ENCODE results near the gene MTHFD2L. TPM values are rescaled to one million over a fixed set of nuclear protein-coding genes. Genes with fewer than 3 reads are reported as not detected.

MTHFD2L gene
- total and polyA plus RNA-seq, 2 donors from 2014 or later: 12.3 to 16.3 TPM

DNA sequence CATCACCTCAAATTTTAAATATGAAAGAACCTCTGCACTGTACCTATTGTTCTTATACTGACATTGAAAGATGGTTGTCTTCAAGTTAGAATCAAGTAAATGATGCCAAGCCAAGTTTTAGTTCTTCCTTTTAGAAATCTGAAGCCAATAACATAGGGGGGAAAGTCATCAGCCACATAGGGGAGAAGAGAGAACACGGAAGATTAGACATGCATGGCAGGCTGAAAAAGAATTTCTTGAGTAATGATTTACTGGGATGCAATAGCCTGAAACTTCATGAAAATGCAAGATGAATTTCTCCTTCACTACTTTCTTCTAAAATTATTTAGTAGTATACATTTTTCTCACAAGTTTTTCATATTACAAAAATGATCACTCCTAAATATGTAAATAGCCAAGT is 136.8 kb downstream of the MTHFD2L start:
- no peak for FAIRE-seq

GRCh38 chr4:74297539-74297938 is 139.6 kb downstream of the MTHFD2L start:
- Histone ChIP-seq H3K4me3 (ENCODE audit: low read length in 3 of 3) (no peak overlapping the region), H3K36me3 (ENCODE audit: control insufficient read depth in 2 of 3, insufficient read depth in 3 of 3, low read length in 3 of 3) (no peaks in the 10 kb centered on the region), H3K27ac (ENCODE audit: low read depth in 2 of 2, low read length in 2 of 2) (no peak overlapping the region), H3K9me3 (ENCODE audit: control insufficient read depth in 2 of 3, insufficient read depth in 1 of 3, low read length in 3 of 3) (no peaks in the 10 kb centered on the region), H3K9ac (ENCODE audit: low read length in 3 of 3) (no peak overlapping the region), H3K27me3 (ENCODE audit: control insufficient read depth, insufficient read depth, low read length) (no peaks in the 10 kb centered on the region), H3K4me1 (ENCODE audit: control insufficient read depth in 2 of 3, insufficient read depth in 2 of 3, low read depth in 1 of 3, low read length in 3 of 3) (no peaks in the 10 kb centered on the region)
- FAIRE-seq (no peak), DNase-seq (no peak)
- intact Hi-C loops (cut with DNase I): no loop called here
- TF ChIP-seq, protein P1, sequence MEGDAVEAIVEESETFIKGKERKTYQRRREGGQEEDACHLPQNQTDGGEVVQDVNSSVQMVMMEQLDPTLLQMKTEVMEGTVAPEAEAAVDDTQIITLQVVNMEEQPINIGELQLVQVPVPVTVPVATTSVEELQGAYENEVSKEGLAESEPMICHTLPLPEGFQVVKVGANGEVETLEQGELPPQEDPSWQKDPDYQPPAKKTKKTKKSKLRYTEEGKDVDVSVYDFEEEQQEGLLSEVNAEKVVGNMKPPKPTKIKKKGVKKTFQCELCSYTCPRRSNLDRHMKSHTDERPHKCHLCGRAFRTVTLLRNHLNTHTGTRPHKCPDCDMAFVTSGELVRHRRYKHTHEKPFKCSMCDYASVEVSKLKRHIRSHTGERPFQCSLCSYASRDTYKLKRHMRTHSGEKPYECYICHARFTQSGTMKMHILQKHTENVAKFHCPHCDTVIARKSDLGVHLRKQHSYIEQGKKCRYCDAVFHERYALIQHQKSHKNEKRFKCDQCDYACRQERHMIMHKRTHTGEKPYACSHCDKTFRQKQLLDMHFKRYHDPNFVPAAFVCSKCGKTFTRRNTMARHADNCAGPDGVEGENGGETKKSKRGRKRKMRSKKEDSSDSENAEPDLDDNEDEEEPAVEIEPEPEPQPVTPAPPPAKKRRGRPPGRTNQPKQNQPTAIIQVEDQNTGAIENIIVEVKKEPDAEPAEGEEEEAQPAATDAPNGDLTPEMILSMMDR (IDR thresholded peaks at IDR 0.05; ENCODE audit: borderline replicate concordance, extremely low read depth, insufficient read depth): no peak

More for the DNA sequence above, 136.8 kb downstream of the MTHFD2L start:
- TF ChIP-seq, protein P1 (IDR thresholded peaks at IDR 0.05; ENCODE audit: borderline replicate concordance, extremely low read depth, insufficient read depth): no peak
- peak in 2 of 5 donors; percentile 21 to 25 for DNase-seq
- H3K9me3 ChIP-seq (ENCODE audit: control insufficient read depth in 2 of 3, insufficient read depth in 1 of 3, low read length in 3 of 3): no peaks in the 10 kb centered on the region
- no peaks in the 10 kb centered on the region for H3K4me1 ChIP-seq (ENCODE audit: control insufficient read depth in 2 of 3, insufficient read depth in 2 of 3, low read depth in 1 of 3, low read length in 3 of 3)
- H3K27ac ChIP-seq (ENCODE audit: low read depth in 2 of 2, low read length in 2 of 2): no peak overlapping the region
- H3K36me3 ChIP-seq (ENCODE audit: control insufficient read depth in 2 of 3, insufficient read depth in 3 of 3, low read length in 3 of 3): no peaks in the 10 kb centered on the region
- intact Hi-C loops (cut with DNase I): no loop called here
- H3K4me3 ChIP-seq (ENCODE audit: low read length in 3 of 3): no peak overlapping the region
- no peaks in the 10 kb centered on the region for H3K27me3 ChIP-seq (ENCODE audit: control insufficient read depth, insufficient read depth, low read length)
- H3K9ac ChIP-seq (ENCODE audit: low read length in 3 of 3): no peak overlapping the region

GRCh38 chr4:74304095-74304625 is 146.2 kb downstream of the MTHFD2L start:
- FAIRE-seq (no peak), DNase-seq (no peak)
- Histone ChIP-seq H3K9ac (ENCODE audit: low read length in 3 of 3) (no peak overlapping the region), H3K9me3 (ENCODE audit: control insufficient read depth in 2 of 3, insufficient read depth in 1 of 3, low read length in 3 of 3) (no peaks in the 10 kb centered on the region), H3K27ac (ENCODE audit: low read depth in 2 of 2, low read length in 2 of 2) (no peak overlapping the region), H3K4me1 (ENCODE audit: control insufficient read depth in 2 of 3, insufficient read depth in 2 of 3, low read depth in 1 of 3, low read length in 3 of 3) (no peaks in the 10 kb centered on the region), H3K27me3 (ENCODE audit: control insufficient read depth, insufficient read depth, low read length) (no peaks in the 10 kb centered on the region), H3K4me3 (ENCODE audit: low read length in 3 of 3) (no peak overlapping the region), H3K36me3 (ENCODE audit: control insufficient read depth in 2 of 3, insufficient read depth in 3 of 3, low read length in 3 of 3) (no peaks in the 10 kb centered on the region)
- TF ChIP-seq, protein P1 (IDR thresholded peaks at IDR 0.05; ENCODE audit: borderline replicate concordance, extremely low read depth, insufficient read depth): no peak
- intact Hi-C loops (cut with DNase I): no loop called here

GRCh38 chr4:74305000-74305399 is 147.1 kb downstream of the MTHFD2L start:
- Histone ChIP-seq H3K36me3 (ENCODE audit: control insufficient read depth in 2 of 3, insufficient read depth in 3 of 3, low read length in 3 of 3) (no peaks in the 10 kb centered on the region), H3K4me3 (ENCODE audit: low read length in 3 of 3) (no peak overlapping the region), H3K9me3 (ENCODE audit: control insufficient read depth in 2 of 3, insufficient read depth in 1 of 3, low read length in 3 of 3) (no peaks in the 10 kb centered on the region), H3K27ac (ENCODE audit: low read depth in 2 of 2, low read length in 2 of 2) (no peak overlapping the region), H3K9ac (ENCODE audit: low read length in 3 of 3) (no peak overlapping the region), H3K27me3 (ENCODE audit: control insufficient read depth, insufficient read depth, low read length) (no peaks in the 10 kb centered on the region), H3K4me1 (ENCODE audit: control insufficient read depth in 2 of 3, insufficient read depth in 2 of 3, low read depth in 1 of 3, low read length in 3 of 3) (no peaks in the 10 kb centered on the region)
- DNase-seq (no peak), FAIRE-seq (no peak)
- intact Hi-C loops (cut with DNase I): no loop called here
- TF ChIP-seq, protein P1 (IDR thresholded peaks at IDR 0.05; ENCODE audit: borderline replicate concordance, extremely low read depth, insufficient read depth): no peak

All from kidney (tissue), 14 donors.